ENCODE measurements around the gene CALR.
A peak's percentile ranks its signal among the peaks of the same experiment; 100 is the strongest.

The CALR gene

GRCh38 chr19:12979974-12980373 lies 41.6 kb downstream of the CALR start:
- TF ChIP-seq CTCF (IDR thresholded peaks at IDR 0.05; ENCODE audit: low read length) = no peak
- no peak for TF ChIP-seq EZH2 (IDR thresholded peaks at IDR 0.05; ENCODE audit: borderline replicate concordance, low read length)
- Histone ChIP-seq H3K4me3 (ENCODE audit: low read depth, low read length, poor library complexity, severe bottlenecking) (no peak overlapping the region), H3K4me2 (ENCODE audit: low read length) (no peak overlapping the region), H3K4me1 (ENCODE audit: insufficient read depth, low read length, severe bottlenecking) (peaks cover 5% of the 10 kb centered on the region), H3K9ac (ENCODE audit: low read length) (no peak overlapping the region), H3F3A (ENCODE audit: insufficient read depth, low read length) (no peaks in the 10 kb centered on the region), H2AFZ (ENCODE audit: low read length) (no peak overlapping the region), H4K20me1 (ENCODE audit: insufficient read depth, low read length) (no peaks in the 10 kb centered on the region), H3K27me3 (ENCODE audit: insufficient read depth, low read length) (0 out of 2 replicates have a peak, but pooled peaks cover 6% of the 10 kb centered on the region), H3K9me3 (ENCODE audit: low read length) (no peaks in the 10 kb centered on the region), H3K79me2 (ENCODE audit: insufficient read depth, low read length) (no peaks in the 10 kb centered on the region), H3K36me3 (ENCODE audit: insufficient read depth, low read length) (no peaks in the 10 kb centered on the region), H3K27ac (ENCODE audit: low read depth, low read length, poor library complexity, severe bottlenecking) (no peak overlapping the region), H3K9me2 (ENCODE audit: low read depth, low read length) (no peaks in the 10 kb centered on the region)

DNA sequence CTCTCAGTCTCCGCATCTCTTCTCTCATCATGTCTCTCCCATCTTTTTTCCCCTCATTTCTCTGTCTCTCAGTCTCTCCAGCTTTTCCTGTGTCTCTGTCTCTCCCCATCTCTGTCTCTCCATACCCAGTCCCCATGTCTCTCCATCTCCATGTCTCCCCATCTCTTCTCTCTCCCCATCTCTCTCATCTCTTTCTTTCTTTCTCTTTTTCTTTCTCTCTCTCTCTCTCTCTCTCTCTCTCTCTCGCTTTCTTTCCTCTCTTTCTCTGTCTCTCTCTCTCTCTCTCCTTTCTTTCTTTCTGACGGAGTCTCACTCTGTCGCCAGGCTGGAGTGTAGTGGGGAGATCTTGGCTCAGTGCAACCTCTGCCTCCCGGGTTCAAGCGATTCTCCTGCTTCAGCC lies 44.2 kb downstream of the CALR start:
- Histone ChIP-seq H3K27me3 (ENCODE audit: insufficient read depth, low read length) (no peaks in the 10 kb centered on the region), H3K27ac (ENCODE audit: low read depth, low read length, poor library complexity, severe bottlenecking) (no peak overlapping the region), H3K9ac (ENCODE audit: low read length) (no peak overlapping the region), H3K4me1 (ENCODE audit: insufficient read depth, low read length, severe bottlenecking) (peaks cover 5% of the 10 kb centered on the region), H3K9me3 (ENCODE audit: low read length) (no peaks in the 10 kb centered on the region), H2AFZ (ENCODE audit: low read length) (no peak overlapping the region), H4K20me1 (ENCODE audit: insufficient read depth, low read length) (no peaks in the 10 kb centered on the region), H3K36me3 (ENCODE audit: insufficient read depth, low read length) (no peaks in the 10 kb centered on the region), H3F3A (ENCODE audit: insufficient read depth, low read length) (no peaks in the 10 kb centered on the region), H3K4me2 (ENCODE audit: low read length) (no peak overlapping the region), H3K79me2 (ENCODE audit: insufficient read depth, low read length) (no peaks in the 10 kb centered on the region), H3K9me2 (ENCODE audit: low read depth, low read length) (no peaks in the 10 kb centered on the region), H3K4me3 (ENCODE audit: low read depth, low read length, poor library complexity, severe bottlenecking) (no peak overlapping the region)
- TF ChIP-seq EZH2 (IDR thresholded peaks at IDR 0.05; ENCODE audit: borderline replicate concordance, low read length) (no peak), CTCF (IDR thresholded peaks at IDR 0.05; ENCODE audit: low read length) (no peak)

- H3K9ac ChIP-seq (ENCODE audit: low read length) = no peak overlapping the region
- TF ChIP-seq CTCF (IDR thresholded peaks at IDR 0.05; ENCODE audit: low read length) = no peak
- no peak for TF ChIP-seq EZH2 (IDR thresholded peaks at IDR 0.05; ENCODE audit: borderline replicate concordance, low read length)
- H3K4me1 ChIP-seq (ENCODE audit: insufficient read depth, low read length, severe bottlenecking) = peaks cover 5% of the 10 kb centered on the region
- no peak overlapping the region for H2AFZ ChIP-seq (ENCODE audit: low read length)
- no peaks in the 10 kb centered on the region for H4K20me1 ChIP-seq (ENCODE audit: insufficient read depth, low read length)
- no peaks in the 10 kb centered on the region for H3K79me2 ChIP-seq (ENCODE audit: insufficient read depth, low read length)
- H3F3A ChIP-seq (ENCODE audit: insufficient read depth, low read length) = no peaks in the 10 kb centered on the region
- H3K9me2 ChIP-seq (ENCODE audit: low read depth, low read length) = no peaks in the 10 kb centered on the region
- H3K4me2 ChIP-seq (ENCODE audit: low read length) = peak overlapping the region; percentile 48
- no peaks in the 10 kb centered on the region for H3K9me3 ChIP-seq (ENCODE audit: low read length)
- H3K27me3 ChIP-seq (ENCODE audit: insufficient read depth, low read length) = no peaks in the 10 kb centered on the region
- peak overlapping the region; percentile 38 for H3K4me3 ChIP-seq (ENCODE audit: low read depth, low read length, poor library complexity, severe bottlenecking)
- no peaks in the 10 kb centered on the region for H3K36me3 ChIP-seq (ENCODE audit: insufficient read depth, low read length)
- no peak overlapping the region for H3K27ac ChIP-seq (ENCODE audit: low read depth, low read length, poor library complexity, severe bottlenecking)
Observed at GRCh38 chr19:12983091-12983490, 44.7 kb downstream of the CALR start.
